HL-60/S4 (cell line): ENCODE results near the gene ANGPTL4.
"Not testable (repeated sequence)": the region's sequence is repeated elsewhere in the genome, so short reads cannot be mapped to it uniquely, and the experiment has no call there.

Experiments used
- in situ Hi-C: fragments of 300-500 bp; cut with MboI; formaldehyde crosslinking; loops from 2 replicates; pipeline ENCODE4 v1.14.3; 2022; ENCODE audit warnings: low sequenced_read_pairs

The ANGPTL4 gene

DNA sequence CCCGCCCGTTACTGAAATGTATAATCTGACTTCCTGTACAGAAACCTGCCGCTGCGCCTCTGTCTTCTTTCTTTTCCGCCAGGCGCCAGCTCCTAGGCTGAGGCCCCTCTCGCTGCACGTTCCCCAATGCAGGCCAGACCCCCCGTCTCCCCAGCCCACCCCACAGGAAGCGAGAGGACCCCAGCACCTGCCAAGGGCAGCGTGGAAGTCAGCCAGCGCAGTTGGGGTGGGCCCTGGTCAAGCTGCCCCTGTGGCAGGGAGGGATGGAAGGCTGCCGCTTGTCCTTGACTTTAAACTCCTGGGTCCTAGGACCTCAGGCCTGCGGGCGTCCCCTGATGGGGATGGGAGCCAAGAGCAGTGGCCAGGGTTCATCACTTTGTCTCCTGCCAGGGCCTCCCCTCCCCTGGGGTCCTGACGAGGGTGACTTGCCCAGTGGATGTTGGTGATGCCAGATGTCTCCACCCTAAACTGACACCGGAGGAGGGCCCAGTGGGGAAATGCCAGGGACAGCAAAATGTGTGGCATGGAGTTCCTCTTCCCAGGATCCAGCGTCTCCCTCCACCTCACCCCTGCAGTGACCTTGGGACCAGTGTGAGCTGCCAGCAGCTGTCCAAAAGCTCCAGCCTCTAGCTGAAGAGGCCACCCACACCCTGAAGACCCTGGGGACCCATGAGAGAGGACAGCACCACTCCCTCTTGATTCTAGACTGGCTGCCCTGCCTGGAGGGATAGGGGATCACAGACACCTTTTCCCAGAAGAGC, 40.6 kb downstream of the ANGPTL4 start:
- in situ Hi-C loops, result no loop called here

DNA sequence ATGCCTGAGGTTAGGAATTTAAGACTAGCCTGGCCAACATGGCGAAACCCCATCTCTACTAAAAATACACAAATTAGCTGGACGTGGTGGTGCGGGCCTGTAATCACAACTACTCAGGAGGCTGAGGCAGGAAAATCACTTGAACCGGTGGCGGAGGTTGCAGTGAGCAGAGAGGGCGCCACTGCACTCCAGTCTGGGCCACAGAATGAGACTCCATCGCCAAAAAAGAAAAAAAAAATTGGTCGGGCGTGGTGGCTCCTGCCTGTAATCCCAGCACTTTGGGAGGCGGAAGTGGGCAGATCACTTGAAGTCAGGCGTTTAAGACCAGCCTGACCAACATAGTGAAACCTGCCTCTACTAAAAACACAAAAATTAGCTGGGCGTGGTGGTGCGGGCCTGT, 46.8 kb downstream of the ANGPTL4 start:
- in situ Hi-C loops, result not testable (repeated sequence)

DNA sequence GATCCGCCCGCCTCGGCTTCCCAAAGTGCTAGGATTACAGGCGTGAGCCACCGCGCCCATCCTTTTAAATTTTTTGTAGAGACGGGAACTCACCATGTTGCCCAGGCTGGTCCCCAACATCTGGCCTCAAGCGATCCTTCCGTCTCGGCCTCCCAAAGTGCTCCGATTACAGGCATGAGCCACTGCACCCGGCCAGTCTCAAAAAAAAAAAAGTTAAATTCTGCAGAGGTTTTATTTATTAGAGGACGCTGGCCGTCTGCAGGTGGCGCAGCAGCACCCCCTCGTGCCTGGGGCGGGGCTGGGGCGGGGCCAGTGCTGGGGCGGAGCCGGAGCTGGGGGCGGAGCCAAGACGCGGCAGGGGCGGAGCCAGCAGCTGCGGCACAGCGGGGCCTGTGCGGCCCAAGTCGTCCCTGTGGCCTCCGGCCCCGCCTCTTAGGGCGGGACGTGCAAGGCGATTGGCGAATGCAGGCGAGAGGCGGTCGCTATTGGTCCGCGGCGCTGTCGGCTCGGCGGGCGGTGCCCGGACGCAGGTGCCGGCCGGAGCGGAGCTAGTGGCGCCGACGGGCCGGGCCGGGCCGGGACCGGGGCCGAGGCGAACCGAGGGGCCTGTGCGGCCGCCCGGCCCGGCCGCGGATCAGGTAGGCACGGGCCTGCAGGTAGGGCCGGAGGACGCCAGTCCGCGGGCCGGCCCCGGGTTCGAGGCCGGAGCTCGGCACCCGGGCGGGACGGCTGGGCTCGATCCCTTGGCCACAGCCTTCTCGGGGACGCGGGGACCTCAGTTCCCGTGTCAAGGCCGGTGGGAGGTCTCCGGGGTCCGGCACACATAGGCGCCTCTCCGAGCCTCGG, 49.1 kb downstream of the ANGPTL4 start, which contains the start of gene MARCHF2:
TSS of gene MARCHF2 (plus strand) at position 523 of the 846 bp plus-strand sequence. CDS start 8,536 bp downstream, outside the sequence.
- in situ Hi-C loops, result no loop called here

DNA sequence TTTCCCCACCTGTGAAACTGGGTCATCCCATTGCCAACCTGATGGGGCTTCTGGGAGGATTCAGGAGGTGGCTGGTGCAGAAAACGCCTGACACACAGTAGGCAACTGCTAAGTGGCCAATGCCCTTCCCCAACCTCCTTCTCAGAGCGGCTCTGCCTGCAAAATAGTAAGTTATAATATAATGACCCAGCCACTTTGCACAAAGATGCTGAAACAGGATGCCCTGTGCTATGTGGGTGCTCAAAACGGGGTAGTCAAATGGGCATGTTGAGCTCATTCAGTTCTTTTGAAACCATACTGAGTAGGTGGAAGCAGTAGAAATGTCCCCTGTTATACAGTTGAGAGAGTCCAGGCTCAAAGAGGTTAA, 49.7 kb downstream of the ANGPTL4 start:
- in situ Hi-C loops, result no loop called here

DNA sequence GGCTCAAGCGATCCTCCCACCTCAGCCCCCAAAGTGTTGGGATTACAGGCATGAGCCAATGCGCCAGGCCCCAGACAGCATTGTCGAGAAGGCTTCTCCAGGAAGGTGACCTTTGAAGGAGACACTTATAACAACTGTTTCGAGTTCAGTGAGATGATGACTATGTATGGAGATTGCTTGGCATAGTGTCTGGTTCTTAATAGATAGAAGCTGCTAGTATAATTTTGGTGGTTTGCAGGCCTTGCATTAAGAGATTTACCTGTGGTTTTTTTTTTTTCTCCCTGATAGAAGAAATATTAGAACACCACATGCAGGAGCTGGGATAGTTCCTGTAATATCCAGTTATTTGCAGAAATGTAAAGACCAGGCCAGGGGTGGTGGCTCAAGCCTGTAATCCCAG, 52.8 kb downstream of the ANGPTL4 start:
- in situ Hi-C loops, result no loop called here

DNA sequence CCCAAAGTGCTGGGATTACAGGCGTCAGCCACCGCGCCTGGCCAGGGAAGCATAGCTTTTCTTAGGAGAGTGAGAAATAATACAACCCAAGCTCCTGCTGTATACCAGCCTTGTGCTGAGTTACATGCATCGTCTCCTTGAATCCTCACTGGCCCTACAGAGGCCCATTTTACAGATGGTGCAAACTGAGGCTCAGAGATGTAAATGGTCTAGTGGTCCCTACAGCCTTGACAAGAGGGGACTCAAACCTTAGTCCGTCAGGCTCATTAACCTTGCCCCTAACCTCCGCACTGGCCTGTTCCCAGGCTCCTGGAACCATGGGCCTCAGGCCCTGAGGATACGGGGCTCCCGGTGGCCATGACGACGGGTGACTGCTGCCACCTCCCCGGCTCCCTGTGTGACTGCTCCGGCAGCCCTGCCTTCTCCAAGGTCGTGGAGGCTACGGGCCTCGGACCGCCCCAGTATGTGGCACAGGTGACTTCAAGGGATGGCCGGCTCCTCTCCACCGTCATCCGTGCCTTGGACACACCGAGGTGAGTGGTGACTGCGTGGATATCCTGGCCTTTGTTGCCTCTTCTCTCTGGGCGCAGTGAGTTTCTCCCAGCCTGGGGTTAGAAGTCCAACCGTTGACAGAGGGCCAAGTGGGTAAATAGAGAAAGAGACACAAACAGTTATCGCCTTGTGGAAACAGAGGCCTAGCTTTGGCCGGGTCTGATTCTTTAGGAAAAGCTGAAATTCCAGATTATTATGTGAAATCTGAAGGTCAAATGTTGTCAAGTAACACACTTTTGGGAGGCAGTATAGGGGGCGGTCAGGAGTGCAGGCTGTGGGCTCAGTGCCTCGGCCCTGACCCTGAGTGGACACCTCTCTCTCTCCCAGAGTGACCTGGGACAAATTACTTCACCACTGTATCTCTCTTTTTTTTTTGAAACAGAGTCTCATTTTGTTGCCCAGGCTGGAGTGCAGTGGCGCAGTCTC, 57.8 kb downstream of the ANGPTL4 start:
- in situ Hi-C loops, result no loop called here

DNA sequence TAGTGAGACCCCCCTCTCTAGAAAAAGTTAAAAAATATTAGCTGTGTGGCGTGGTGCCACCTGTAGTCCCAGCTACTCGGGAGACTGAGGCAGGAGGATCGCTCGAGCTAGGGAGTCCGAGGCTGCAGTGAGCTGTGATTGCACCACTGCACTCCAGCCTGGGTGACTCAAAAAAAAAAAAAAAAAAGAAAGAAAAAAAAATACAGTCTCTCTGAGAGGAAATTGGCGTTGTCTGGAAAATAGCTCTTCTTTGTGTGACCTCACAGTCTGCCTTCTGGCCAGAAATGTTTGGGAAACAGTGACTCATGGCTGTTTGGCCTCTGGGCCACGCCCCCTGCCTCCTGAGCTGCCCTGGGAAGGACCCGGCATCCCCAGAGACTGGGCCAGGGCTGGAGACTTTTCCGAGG, 59.9 kb downstream of the ANGPTL4 start:
- in situ Hi-C loops, result no loop called here
